HepG2 (cell line): ENCODE measurements around the gene SYN1. TPM values are rescaled to one million over a fixed set of nuclear protein-coding genes. Genes with fewer than 3 reads are reported as not detected.

Experiments used
- ATAC-seq: fragments of 200-7000 bp; cut with Tn5 transposase; 3 replicates; pipeline ENCODE4 v1.9.1; 2020; ENCODE audit warnings: mild to moderate bottlenecking, moderate library complexity
- BruUV-seq: library from RNA; stranded (reverse); fragments of 400-500 nt; replicated peaks from 2 replicates; lab custom pipeline; 2021; lab: Mats Ljungman, UMichigan
- CTCF ChIA-PET: fragments of 300-600 bp; formaldehyde crosslinking; extraction: SDS; loops from one replicate; lab custom pipeline; 2021; ENCODE audit warnings: low total read pairs, inconsistent platforms, low intra/inter-chr PET ratio; lab: Yijun Ruan, JAX
- POLR2A ChIA-PET: fragments of 350-600 bp; sonication (Branson Sonifier 250); formaldehyde crosslinking; loops from one replicate; lab custom pipeline; 2020; ENCODE audit warnings: antibody characterized with exemption, inconsistent platforms; lab: Yijun Ruan, JAX
- DNase-seq: peaks from one replicate; pipeline ENCODE4 v3.0.0-alpha.2; 2015; ENCODE audit warnings: low spot score
- FAIRE-seq: peaks from 3 replicates; lab custom pipeline; 2011; peaks lifted over from hg19 to GRCh38; lab: Jason Lieb, UNC
- H2AFZ ChIP-seq: one replicate; pipeline ENCODE4 v1.6.1; 2011; ENCODE audit warnings: low read length, inconsistent platforms
- H3K27ac ChIP-seq: fragments of 300-600 bp; 3 replicates; pipeline ENCODE4 v1.8.0; 2011; ENCODE audit warnings: mixed run types, mild to moderate bottlenecking, mixed read lengths, low read length, inconsistent platforms; ENCODE audit not compliant: insufficient read depth; ENCODE audit errors: extremely low read length
- H3K27me3 ChIP-seq, 2 experiments: fragments of 200-600 bp in 1 of 2; 2 replicates in 1 of 2; 3 replicates in 1 of 2; pipeline versions ENCODE4 v1.6.0 to v1.8.0; 2011; ENCODE audit warnings: low read length in 2 of 2, mild to moderate bottlenecking in 2 of 2, moderate library complexity in 2 of 2, inconsistent platforms in 1 of 2; ENCODE audit not compliant: insufficient read depth in 2 of 2, control insufficient read depth in 1 of 2
- H3K36me3 ChIP-seq, 2 experiments: fragments of 200-600 bp in 1 of 2; replicated peaks in 1 of 2; 2 replicates in 1 of 2; 3 replicates in 1 of 2; pipeline versions ENCODE4 v1.5.1 to v1.8.0; 2011; ENCODE audit warnings: low read length in 2 of 2, inconsistent platforms in 1 of 2; ENCODE audit not compliant: insufficient read depth in 2 of 2, control insufficient read depth in 1 of 2
- H3K4me1 ChIP-seq: 2 replicates; pipeline ENCODE4 v1.5.1; 2012; ENCODE audit warnings: low read length, inconsistent platforms; ENCODE audit not compliant: insufficient read depth
- H3K4me2 ChIP-seq: 2 replicates; pipeline ENCODE4 v1.6.0; 2011; ENCODE audit warnings: low read depth, low read length, inconsistent platforms
- H3K4me3 ChIP-seq, 3 experiments: fragments of 200-600 bp in 1 of 3; sonication (generic), shearing (Covaris generic) in 1 of 3; replicated peaks in 1 of 3; 2 replicates each; pipeline ENCODE4 v1.5.1; 2011 to 2016; ENCODE audit warnings: low read length in 3 of 3, inconsistent platforms in 2 of 3, low read depth in 2 of 3, mild to moderate bottlenecking in 2 of 3, control low read depth in 1 of 3, mixed read lengths in 1 of 3; ENCODE audit not compliant: insufficient read depth in 1 of 3
- H3K79me2 ChIP-seq: one replicate; pipeline ENCODE4 v1.6.1; 2011; ENCODE audit warnings: low read length, inconsistent platforms; ENCODE audit not compliant: insufficient read depth
- H3K9ac ChIP-seq: 2 replicates; pipeline ENCODE4 v1.6.0; 2011; ENCODE audit warnings: mild to moderate bottlenecking, low read depth, low read length, inconsistent platforms; ENCODE audit not compliant: insufficient read depth
- H3K9me3 ChIP-seq: 2 replicates; pipeline ENCODE4 v1.5.1; 2012; ENCODE audit warnings: mild to moderate bottlenecking, low read length
- H4K20me1 ChIP-seq: 2 replicates; pipeline ENCODE4 v1.6.0; 2011; ENCODE audit warnings: inconsistent platforms, mild to moderate bottlenecking, low read length, moderate library complexity; ENCODE audit not compliant: insufficient read depth
- ATF7-NPFF ChIP-seq: sonication (generic); formaldehyde crosslinking; IDR thresholded peaks from 2 replicates; pipeline ENCODE4 v1.8.1; 2023; ENCODE audit warnings: mild to moderate bottlenecking, low read depth, missing genetic modification reagents, moderate library complexity
- CEBPB ChIP-seq: IDR thresholded peaks from 2 replicates; pipeline ENCODE4 v1.6.1; 2011; ENCODE audit warnings: low read depth, low read length, improper control_type of control experiment, borderline replicate concordance
- SP4 ChIP-seq: sonication (generic); formaldehyde crosslinking; IDR thresholded peaks from 2 replicates; pipeline ENCODE4 v1.8.1; 2023; ENCODE audit warnings: mild to moderate bottlenecking, missing genetic modification reagents
- ZFP36 ChIP-seq: fragments of 150-350 bp; IDR thresholded peaks from 2 replicates; pipeline ENCODE4 v1.6.1; 2018; ENCODE audit warnings: borderline replicate concordance, low read length, low read depth; ENCODE audit not compliant: partially characterized antibody
- ZNF616 ChIP-seq: sonication (generic); formaldehyde crosslinking; IDR thresholded peaks from 2 replicates; pipeline ENCODE4 v1.5.0; 2020; ENCODE audit warnings: low read depth, mild to moderate bottlenecking, missing genetic modification reagents
- ZNF781 ChIP-seq: sonication (generic); formaldehyde crosslinking; IDR thresholded peaks from 2 replicates; pipeline ENCODE4 v1.5.1; 2020; ENCODE audit warnings: borderline replicate concordance, mild to moderate bottlenecking, missing genetic modification reagents; ENCODE audit errors: not compliant biosample characterization
- WGBS: methylation state at CpG from one replicate; pipeline ENCODE4 v1.1.6; 2017; ENCODE audit warnings: low lambda C conversion rate; 5-methylcytosine and 5-hydroxymethylcytosine counted together
- in situ Hi-C: cut with HindIII; loops from 2 replicates; pipeline ENCODE4 v1.10.0; 2017; ENCODE audit warnings: low pct_unique_long_range_greater_than_20kb; ENCODE audit not compliant: extremely low pct_ligation_motif_present
- intact Hi-C: fragments of 100-400 bp; cut with micrococcal nuclease; formaldehyde crosslinking; loops from one replicate; pipeline ENCODE4 v1.10.0; 2022; ENCODE audit not compliant: unreplicated experiment
- polyA plus RNA-seq, 8 experiments: library from polyadenylated mRNA; depleted of rRNA in 3 of 8; stranded (reverse) in 7 of 8; unstranded in 1 of 8; fragments of >200 nt; fragmentation: Illumina TruSeq in 4 of 8; extraction: Trizol in 4 of 8; gene quantifications; 2 replicates each; pipeline versions ENCODE4 v1.2.1 to v1.2.3, GENCODE V29; 2011 to 2016; ENCODE audit warnings: low read depth in 4 of 8, missing spikeins in 1 of 8, mixed read lengths in 1 of 8; ENCODE audit not compliant: insufficient read depth in 1 of 8
- total RNA-seq, 5 experiments: library from RNA; depleted of rRNA; stranded (reverse); fragments of >200 nt; fragmentation: Illumina TruSeq; extraction: Trizol; gene quantifications; 2 replicates each; pipeline ENCODE4 v1.2.3, GENCODE V29; 2016; ENCODE audit warnings: low read depth in 1 of 5

SYN1 gene
- total and polyA plus RNA-seq, 2 of the 13 experiments (the other 11 are each of a cell fraction or from before 2014, with no cell fraction given): not detected

GRCh38 chrX:47634871-47635575 is 15.4 kb upstream of the SYN1 start (continued):
- no peak for TF ChIP-seq ATF7-NPFF (CRISPR knock-in tag)
- no peak for TF ChIP-seq ZNF781 (CRISPR knock-in tag)
- TF ChIP-seq SP4 (CRISPR knock-in tag): no peak
- TF ChIP-seq ZFP36: no peak
- TF ChIP-seq, all 625 proteins: peak for 0

- no peak overlapping the region for H3K9ac ChIP-seq
- 92% methylated on average over 14 of the region's 14 CpGs for WGBS
- H3K4me2 ChIP-seq: no peak overlapping the region
- H3K4me1 ChIP-seq: no peaks in the 10 kb centered on the region
- H3K4me3 ChIP-seq: no peak overlapping the region
- no peak overlapping the region for H2AFZ ChIP-seq
- no peaks in the 10 kb centered on the region for H3K9me3 ChIP-seq
- H4K20me1 ChIP-seq: no peaks in the 10 kb centered on the region
- in situ Hi-C loops: no loop called here
- ATAC-seq: no peak
- no peak for FAIRE-seq
- H3K79me2 ChIP-seq: no peaks in the 10 kb centered on the region
- BruUV-seq: no TSS peak
- H3K27ac ChIP-seq: no peak overlapping the region
- ChIA-PET CTCF (no interaction called here), POLR2A (no interaction called here)
- DNase-seq: no peak
- no peak for TF ChIP-seq ZNF616 (CRISPR knock-in tag)
- 0 out of 2 replicates have a peak, but pooled peaks have one; percentile 5 for TF ChIP-seq CEBPB
- H3K27me3 ChIP-seq: no peaks in the 10 kb centered on the region
- H3K36me3 ChIP-seq: peaks cover 0 to 9% of the 10 kb centered on the region in 2 experiments; a peak in 2 of 5 replicates
- intact Hi-C loops: no loop called here
These were observed 14.3 kb upstream of the SYN1 start for GRCh38 chrX:47633689-47634590.
